Subcutaneous abdominal adipose tissue (tissue), 5 donors: ENCODE results near the gene CACNA1G.

ENCODE experiments used
- H3K27ac ChIP-seq: one replicate; pipeline ENCODE4 v1.7.0; 2013; ENCODE audit warnings: low read depth, mild to moderate bottlenecking, inconsistent platforms, low read length, moderate library complexity
- H3K27me3 ChIP-seq, 5 donors: one replicate each; pipeline ENCODE4 v1.7.0; 2013; ENCODE audit warnings: low read length in 5 of 5, inconsistent platforms in 1 of 5; ENCODE audit not compliant: control insufficient read depth in 5 of 5, insufficient read depth in 4 of 5
- H3K36me3 ChIP-seq, 5 donors: one replicate each; pipeline ENCODE4 v1.7.0; 2013; ENCODE audit warnings: low read length in 5 of 5; ENCODE audit not compliant: control insufficient read depth in 5 of 5, insufficient read depth in 5 of 5
- H3K4me1 ChIP-seq, 5 donors: one replicate each; pipeline ENCODE4 v1.7.0; 2013; ENCODE audit warnings: low read length in 5 of 5, mild to moderate bottlenecking in 3 of 5, moderate library complexity in 1 of 5; ENCODE audit not compliant: control insufficient read depth in 5 of 5, insufficient read depth in 5 of 5
- H3K4me3 ChIP-seq, 5 donors: one replicate each; pipeline ENCODE4 v1.7.0; 2013; ENCODE audit warnings: low read length in 5 of 5, low read depth in 1 of 5
- H3K9ac ChIP-seq, 5 donors: one replicate each; pipeline ENCODE4 v1.7.0; 2013; ENCODE audit warnings: low read length in 5 of 5, mild to moderate bottlenecking in 4 of 5, moderate library complexity in 3 of 5
- H3K9me3 ChIP-seq, 5 donors: one replicate each; pipeline ENCODE4 v1.7.0; 2013; ENCODE audit warnings: low read length in 5 of 5; ENCODE audit not compliant: control insufficient read depth in 5 of 5
- donor health status: healthy.
- donor health status: healthy.
- donor health status: healthy.
- donor health status: healthy.
- donor health status: healthy.

CACNA1G gene

GRCh38 chr17:50547035-50547735 is 13.3 kb upstream of the CACNA1G start, which contains the start of gene SPATA20:
Gene SPATA20, plus strand, starts transcription at chr17:50547174. Its CDS starts 35 bp downstream, at chr17:50547209.
- no peak within 1 kb of the TSS for H3K27ac ChIP-seq
- H3K27me3 ChIP-seq = no peaks in the 10 kb centered on the region
- peak within 1 kb of the TSS; percentile 28 to 79 (median 74) for H3K9ac ChIP-seq
- H3K36me3 ChIP-seq = peaks cover 0 to 16% (median 2%) of the 10 kb centered on the region in 5 donors
- peak within 1 kb of the TSS; percentile 66 to 77 (median 73) for H3K4me3 ChIP-seq
- peaks cover 6 to 23% (median 18%) of the 10 kb centered on the region in 5 donors for H3K4me1 ChIP-seq
- no peaks in the 10 kb centered on the region for H3K9me3 ChIP-seq

DNA sequence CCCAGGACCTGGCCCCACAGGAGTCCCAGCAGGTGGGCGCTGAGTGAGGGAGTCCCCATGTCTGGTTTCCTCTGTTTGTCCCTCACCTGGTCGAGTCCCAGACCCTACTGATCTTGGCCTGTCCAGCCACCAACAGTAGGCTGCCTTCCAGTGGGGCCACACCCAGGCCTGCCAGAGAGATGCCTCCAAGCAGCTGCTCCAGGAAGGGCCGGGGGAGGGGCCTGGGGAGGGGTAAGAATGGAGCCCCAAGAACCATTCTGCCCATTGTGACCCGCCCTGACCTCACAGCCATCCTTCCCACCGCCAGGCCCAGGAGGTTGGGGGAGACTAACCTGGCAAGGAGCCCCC is 12.8 kb upstream of the CACNA1G start:
- Histone ChIP-seq H3K4me3 (peak overlapping the region in 4 of 5 donors; percentile 66 to 73 (median 72)), H3K9ac (peak overlapping the region in 4 of 5 donors; percentile 66 to 79 (median 74)), H3K27ac (no peak overlapping the region), H3K36me3 (peaks cover 0 to 16% (median 2%) of the 10 kb centered on the region in 5 donors), H3K9me3 (no peaks in the 10 kb centered on the region), H3K27me3 (no peaks in the 10 kb centered on the region), H3K4me1 (peaks cover 6 to 18% (median 13%) of the 10 kb centered on the region in 5 donors)

DNA sequence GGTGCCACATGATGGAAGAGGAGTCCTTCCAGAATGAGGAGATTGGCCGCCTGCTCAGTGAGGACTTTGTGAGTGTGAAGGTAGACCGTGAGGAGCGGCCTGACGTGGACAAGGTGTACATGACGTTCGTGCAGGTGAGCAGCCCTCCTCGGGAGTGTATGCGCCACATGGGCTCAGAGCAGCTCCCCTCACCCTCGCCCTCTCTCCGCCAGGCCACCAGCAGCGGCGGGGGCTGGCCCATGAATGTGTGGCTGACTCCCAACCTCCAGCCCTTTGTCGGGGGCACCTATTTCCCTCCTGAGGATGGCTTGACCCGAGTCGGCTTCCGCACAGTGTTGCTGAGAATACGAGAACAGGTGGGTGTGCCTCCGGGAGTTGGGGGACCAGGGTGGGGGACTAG is 11.7 kb upstream of the CACNA1G start:
- H3K27me3 ChIP-seq = no peaks in the 10 kb centered on the region
- H3K4me3 ChIP-seq = no peak overlapping the region
- H3K9me3 ChIP-seq = no peaks in the 10 kb centered on the region
- no peak overlapping the region for H3K9ac ChIP-seq
- peaks cover 0 to 16% (median 2%) of the 10 kb centered on the region in 5 donors for H3K36me3 ChIP-seq
- H3K27ac ChIP-seq = no peak overlapping the region
- peaks cover 6 to 16% (median 12%) of the 10 kb centered on the region in 5 donors for H3K4me1 ChIP-seq

DNA sequence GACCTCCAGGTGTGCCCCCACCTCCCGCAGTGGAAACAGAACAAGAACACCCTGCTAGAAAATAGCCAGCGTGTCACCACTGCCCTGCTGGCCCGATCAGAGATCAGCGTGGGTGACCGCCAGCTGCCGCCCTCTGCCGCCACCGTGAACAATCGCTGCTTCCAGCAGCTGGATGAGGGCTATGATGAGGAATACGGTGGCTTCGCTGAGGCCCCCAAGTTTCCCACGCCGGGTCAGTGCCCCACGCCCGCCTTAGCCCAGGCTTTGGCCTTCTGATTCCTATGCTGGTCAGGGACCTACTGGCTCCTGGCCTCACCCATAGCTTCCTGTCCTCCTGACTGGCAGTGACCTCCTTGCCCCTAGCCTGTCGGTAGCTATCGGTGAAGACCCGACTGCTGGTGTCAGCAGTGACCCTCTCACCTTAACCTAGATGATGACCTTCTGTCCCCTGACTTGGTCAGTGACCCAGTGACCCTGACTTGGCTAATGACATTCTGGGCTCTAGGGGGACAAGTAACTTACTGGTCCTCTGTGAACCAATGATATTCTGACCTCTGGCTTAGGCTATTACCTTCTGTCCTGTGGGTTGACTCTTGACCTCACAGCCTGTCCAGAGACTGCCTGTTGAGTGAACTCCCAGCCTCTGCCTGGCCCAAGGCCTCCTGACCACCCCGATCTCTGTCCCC is 11.1 kb upstream of the CACNA1G start:
- Histone ChIP-seq H3K9ac (no peak overlapping the region), H3K4me3 (no peak overlapping the region), H3K27ac (no peak overlapping the region), H3K9me3 (no peaks in the 10 kb centered on the region), H3K4me1 (peaks cover 6 to 16% (median 12%) of the 10 kb centered on the region in 5 donors), H3K27me3 (no peaks in the 10 kb centered on the region), H3K36me3 (peaks cover 0 to 18% (median 2%) of the 10 kb centered on the region in 5 donors)

- H3K9ac ChIP-seq = no peak overlapping the region
These were observed 10.5 kb upstream of the CACNA1G start for GRCh38 chr17:50549969-50550368.

DNA sequence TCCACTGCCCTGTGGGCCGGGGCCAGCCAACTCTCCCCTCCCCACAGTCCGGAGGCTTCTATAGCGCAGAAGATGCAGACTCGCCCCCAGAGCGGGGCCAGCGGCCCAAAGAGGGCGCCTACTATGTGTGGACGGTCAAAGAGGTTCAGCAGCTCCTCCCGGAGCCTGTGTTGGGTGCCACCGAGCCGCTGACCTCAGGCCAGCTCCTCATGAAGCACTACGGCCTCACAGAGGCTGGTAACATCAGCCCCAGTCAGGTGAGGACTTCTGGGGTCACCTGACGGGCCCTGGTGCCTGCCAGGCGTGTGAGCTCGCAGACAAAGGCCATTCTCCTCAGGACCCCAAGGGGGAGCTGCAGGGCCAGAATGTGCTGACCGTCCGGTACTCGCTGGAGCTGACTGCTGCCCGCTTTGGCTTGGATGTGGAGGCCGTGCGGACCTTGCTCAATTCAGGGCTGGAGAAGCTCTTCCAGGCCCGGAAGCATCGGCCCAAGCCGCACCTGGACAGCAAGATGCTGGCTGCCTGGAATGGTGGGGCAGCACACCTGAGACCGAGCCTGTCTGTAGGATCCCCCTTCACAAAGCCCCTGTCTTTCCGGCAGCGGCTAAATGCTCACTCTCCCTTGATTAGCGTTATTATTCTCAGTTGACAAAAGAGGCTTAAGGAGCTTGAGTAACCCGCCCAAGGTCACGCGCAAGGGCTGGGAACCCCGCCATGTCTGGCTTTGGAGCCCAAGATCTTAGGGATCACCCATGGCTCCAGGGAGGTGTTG is 9.7 kb upstream of the CACNA1G start:
- H3K27ac ChIP-seq = no peak overlapping the region
- H3K4me3 ChIP-seq = no peak overlapping the region
- H3K9ac ChIP-seq = no peak overlapping the region
- H3K36me3 ChIP-seq = peaks cover 0 to 30% (median 10%) of the 10 kb centered on the region in 5 donors
- H3K4me1 ChIP-seq = peaks cover 6 to 16% (median 12%) of the 10 kb centered on the region in 5 donors
- H3K9me3 ChIP-seq = no peaks in the 10 kb centered on the region
- H3K27me3 ChIP-seq = no peaks in the 10 kb centered on the region

More at GRCh38 chr17:50549969-50550368, 10.5 kb upstream of the CACNA1G start:
- Histone ChIP-seq H3K27me3 (no peaks in the 10 kb centered on the region), H3K4me3 (no peak overlapping the region), H3K4me1 (peaks cover 6 to 16% (median 12%) of the 10 kb centered on the region in 5 donors), H3K27ac (no peak overlapping the region), H3K36me3 (peaks cover 0 to 22% (median 2%) of the 10 kb centered on the region in 5 donors), H3K9me3 (no peaks in the 10 kb centered on the region)

DNA sequence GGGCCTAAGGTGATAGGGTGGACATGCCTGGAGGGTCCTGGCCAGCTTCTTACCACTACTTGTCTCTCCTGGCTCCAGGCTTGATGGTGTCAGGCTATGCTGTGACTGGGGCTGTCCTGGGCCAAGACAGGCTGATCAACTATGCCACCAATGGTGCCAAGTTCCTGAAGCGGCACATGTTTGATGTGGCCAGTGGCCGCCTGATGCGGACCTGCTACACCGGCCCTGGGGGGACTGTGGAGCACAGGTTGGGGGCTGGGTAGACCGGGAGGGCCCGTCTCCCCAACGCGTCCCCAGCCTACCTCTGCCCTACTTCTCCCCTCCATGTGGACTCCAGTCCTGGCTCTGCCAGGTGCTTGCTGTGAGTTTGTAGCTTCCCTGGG is 9.1 kb upstream of the CACNA1G start:
- H3K4me1 ChIP-seq = peaks cover 6 to 16% (median 11%) of the 10 kb centered on the region in 5 donors
- H3K9me3 ChIP-seq = no peaks in the 10 kb centered on the region
- no peaks in the 10 kb centered on the region for H3K27me3 ChIP-seq
- H3K36me3 ChIP-seq = peaks cover 0 to 30% (median 14%) of the 10 kb centered on the region in 5 donors
- no peak overlapping the region for H3K27ac ChIP-seq
- no peak overlapping the region for H3K9ac ChIP-seq
- H3K4me3 ChIP-seq = no peak overlapping the region

DNA sequence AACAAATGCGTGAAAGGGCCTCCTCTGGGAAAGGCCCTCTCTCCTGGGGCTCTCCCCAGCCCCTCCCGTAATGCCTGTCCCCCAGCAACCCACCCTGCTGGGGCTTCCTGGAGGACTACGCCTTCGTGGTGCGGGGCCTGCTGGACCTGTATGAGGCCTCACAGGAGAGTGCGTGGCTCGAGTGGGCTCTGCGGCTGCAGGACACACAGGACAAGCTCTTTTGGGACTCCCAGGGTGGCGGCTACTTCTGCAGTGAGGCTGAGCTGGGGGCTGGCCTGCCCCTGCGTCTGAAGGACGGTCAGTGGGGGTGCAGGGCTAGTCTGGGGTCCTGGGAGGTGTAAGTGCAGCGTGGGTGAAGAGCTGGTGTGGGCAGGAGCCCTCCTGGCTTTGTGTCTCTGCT is 8.6 kb upstream of the CACNA1G start:
- H3K27me3 ChIP-seq = peaks cover 0 to 4% (median under 1%) of the 10 kb centered on the region in 5 donors
- H3K4me3 ChIP-seq = no peak overlapping the region
- no peak overlapping the region for H3K9ac ChIP-seq
- peaks cover 0 to 30% (median 14%) of the 10 kb centered on the region in 5 donors for H3K36me3 ChIP-seq
- no peaks in the 10 kb centered on the region for H3K9me3 ChIP-seq
- H3K27ac ChIP-seq = no peak overlapping the region
- H3K4me1 ChIP-seq = peaks cover 4 to 13% (median 7%) of the 10 kb centered on the region in 5 donors

- peaks cover 10 to 24% (median 17%) of the 10 kb centered on the region in 5 donors for H3K27me3 ChIP-seq
- H3K9me3 ChIP-seq = no peaks in the 10 kb centered on the region
- H3K4me1 ChIP-seq = peaks cover 0 to 15% (median 9%) of the 10 kb centered on the region in 5 donors
- H3K9ac ChIP-seq = no peak overlapping the region
- H3K27ac ChIP-seq = no peak overlapping the region
- peaks cover 0 to 26% (median 14%) of the 10 kb centered on the region in 5 donors for H3K36me3 ChIP-seq
- no peak overlapping the region for H3K4me3 ChIP-seq
These were observed 6.3 kb upstream of the CACNA1G start for GRCh38 chr17:50554201-50554600.
